Endothelial cell of umbilical vein (primary cell): Measurements from ENCODE around the gene GSG1L. TPM values are rescaled to one million over a fixed set of nuclear protein-coding genes. Genes with fewer than 3 reads are reported as not detected.

ENCODE experiments used
- BruUV-seq: library from RNA; stranded (reverse); fragments of 400-500 nt; replicated peaks from 2 replicates; lab custom pipeline; 2021; lab: Mats Ljungman, UMichigan
- CTCF ChIA-PET: fragments of 300-600, 350-600 bp; sonication (Branson Sonifier 250); formaldehyde crosslinking; loops from one replicate; lab custom pipeline; 2021; ENCODE audit warnings: antibody characterized with exemption, inconsistent platforms; lab: Charles Lee
- POLR2A ChIA-PET: fragments of 300-600, 350-600 bp; sonication (Branson Sonifier 250); formaldehyde crosslinking; loops from one replicate; lab custom pipeline; 2021; ENCODE audit warnings: antibody characterized with exemption, inconsistent platforms; lab: Charles Lee
- DNase-seq: peaks from one replicate; pipeline ENCODE4 v3.0.0-alpha.2; 2011; ENCODE audit warnings: low read depth, low spot score
- FAIRE-seq: peaks from 2 replicates; lab custom pipeline; 2011; peaks lifted over from hg19 to GRCh38; lab: Jason Lieb, UNC
- H2AFZ ChIP-seq: 2 replicates; pipeline ENCODE4 v1.6.0; 2012; ENCODE audit warnings: low read depth, low read length, control low read depth, inconsistent platforms
- H3K27ac ChIP-seq: 2 replicates; pipeline ENCODE4 v1.5.1; 2011; ENCODE audit warnings: low read depth, mild to moderate bottlenecking, control low read depth, low read length, moderate library complexity; ENCODE audit not compliant: insufficient read depth
- H3K27me3 ChIP-seq, 2 experiments: 2 replicates each; pipeline versions ENCODE4 v1.6.0 to v1.6.1; 2011; ENCODE audit warnings: low read length in 2 of 2, mixed read lengths in 1 of 2; ENCODE audit not compliant: control insufficient read depth in 2 of 2, insufficient read depth in 2 of 2
- H3K36me3 ChIP-seq, 2 experiments: 2 replicates in 1 of 2; 3 replicates in 1 of 2; pipeline ENCODE4 v1.5.1; 2011; ENCODE audit warnings: low read length in 2 of 2, mild to moderate bottlenecking in 1 of 2, moderate library complexity in 1 of 2; ENCODE audit not compliant: control insufficient read depth in 2 of 2, insufficient read depth in 2 of 2; ENCODE audit errors: extremely low read depth in 1 of 2
- H3K4me1 ChIP-seq: 3 replicates; pipeline ENCODE4 v1.5.1; 2011; ENCODE audit warnings: mild to moderate bottlenecking, low read length; ENCODE audit not compliant: control insufficient read depth, insufficient read depth; ENCODE audit errors: extremely low read depth
- H3K4me2 ChIP-seq: 2 replicates; pipeline ENCODE4 v1.6.1; 2011; ENCODE audit warnings: low read length, control low read depth, mixed read lengths; ENCODE audit not compliant: insufficient read depth
- H3K4me3 ChIP-seq, 3 experiments: fragments of 200-600 bp in 1 of 3; sonication (generic), shearing (Covaris generic) in 1 of 3; replicated peaks in 1 of 3; 2 replicates each; pipeline ENCODE4 v1.5.1; 2011 to 2016; ENCODE audit warnings: control low read depth in 3 of 3, low read length in 3 of 3, mild to moderate bottlenecking in 2 of 3, inconsistent platforms in 1 of 3, low read depth in 1 of 3, moderate library complexity in 1 of 3; ENCODE audit not compliant: insufficient read depth in 1 of 3
- H3K79me2 ChIP-seq: 2 replicates; pipeline ENCODE4 v1.6.0; 2012; ENCODE audit warnings: low read length, inconsistent platforms; ENCODE audit not compliant: control insufficient read depth, insufficient read depth
- H3K9ac ChIP-seq: replicated peaks from 2 replicates; pipeline ENCODE3; 2011; ENCODE audit warnings: low read length, control low read depth; ENCODE audit not compliant: insufficient read depth; ENCODE audit errors: extremely low read depth
- H3K9me1 ChIP-seq: replicated peaks from 3 replicates; pipeline ENCODE4 v1.6.0; 2011; ENCODE audit warnings: mild to moderate bottlenecking, low read length; ENCODE audit not compliant: control insufficient read depth, insufficient read depth; ENCODE audit errors: extremely low read depth
- H3K9me3 ChIP-seq: replicated peaks from 2 replicates; pipeline ENCODE4 v1.5.1; 2012; ENCODE audit warnings: low read length, inconsistent platforms; ENCODE audit not compliant: control insufficient read depth, insufficient read depth
- H4K20me1 ChIP-seq: replicated peaks from 2 replicates; pipeline ENCODE3; 2011; ENCODE audit warnings: mild to moderate bottlenecking, low read length; ENCODE audit not compliant: control insufficient read depth, insufficient read depth; ENCODE audit errors: extremely low read depth
- EZH2 ChIP-seq: IDR thresholded peaks from 2 replicates; pipeline ENCODE4 v1.6.1; 2012; ENCODE audit warnings: borderline replicate concordance, low read depth, mild to moderate bottlenecking, moderate library complexity, low read length, inconsistent platforms; ENCODE audit not compliant: severe bottlenecking
- FOS ChIP-seq: IDR thresholded peaks from 2 replicates; pipeline ENCODE4 v1.6.1; 2011; ENCODE audit warnings: mild to moderate bottlenecking, low read length, moderate library complexity, borderline replicate concordance; ENCODE audit not compliant: insufficient read depth
- GATA2 ChIP-seq: IDR thresholded peaks from 2 replicates; pipeline ENCODE4 v1.7.0; 2011; ENCODE audit warnings: low read depth, mild to moderate bottlenecking, moderate library complexity, mixed read lengths, low read length; ENCODE audit not compliant: insufficient read length, insufficient read depth
- JUN ChIP-seq: IDR thresholded peaks from 2 replicates; pipeline ENCODE4 v1.6.1; 2011; ENCODE audit warnings: borderline replicate concordance, low read depth; ENCODE audit not compliant: insufficient read length, insufficient read depth
- MYC ChIP-seq: IDR thresholded peaks from one replicate; pipeline ENCODE4 v1.6.1; 2011; ENCODE audit warnings: mild to moderate bottlenecking, low read depth, low read length
- POLR2A ChIP-seq: IDR thresholded peaks from 2 replicates; pipeline ENCODE4 v1.6.1; 2012; ENCODE audit warnings: low read depth, mild to moderate bottlenecking, control low read depth, low read length
- POLR2AphosphoS5 ChIP-seq: IDR thresholded peaks from 2 replicates; pipeline ENCODE4 v1.6.1; 2012; ENCODE audit warnings: low read depth, mild to moderate bottlenecking, control low read depth, low read length, moderate library complexity; ENCODE audit not compliant: insufficient read depth
- dilution Hi-C: fragments of 300-500 bp; cut with MboI; formaldehyde crosslinking; loops from one replicate; pipeline ENCODE4 v1.15.0; 2019; ENCODE audit warnings: low sequenced_read_pairs; ENCODE audit not compliant: extremely low pct_ligation_motif_present
- intact Hi-C: fragments of 100-400 bp; cut with micrococcal nuclease; formaldehyde crosslinking; loops from one replicate; pipeline ENCODE4 v1.10.0; 2022
- polyA plus RNA-seq, 4 experiments: library from polyadenylated mRNA; depleted of rRNA in 3 of 4; stranded (reverse) in 3 of 4; unstranded in 1 of 4; fragments of >200 nt; gene quantifications; 2 replicates each; pipeline versions ENCODE4 v1.2.1 to v1.2.3, GENCODE V29; 2011 to 2012; ENCODE audit warnings: missing spikeins in 1 of 4
- total RNA-seq: library from RNA; stranded (reverse); gene quantifications from 2 replicates; pipeline ENCODE4 v1.2.3, GENCODE V29; 2021
- TF ChIP-seq, protein P1 (sequence below), 2 donors: IDR thresholded peaks; 1 replicate in 1 of 2; 2 replicates in 1 of 2; pipeline ENCODE4 v1.5.1; 2011; ENCODE audit warnings: low read length in 2 of 2, mild to moderate bottlenecking in 2 of 2, moderate library complexity in 2 of 2, control low read depth in 1 of 2, inconsistent platforms in 1 of 2, low read depth in 1 of 2; ENCODE audit not compliant: insufficient read depth in 1 of 2; ENCODE audit errors: extremely low read depth in 1 of 2
- TF ChIP-seq, protein P2 (sequence below): IDR thresholded peaks from 2 replicates; pipeline ENCODE4 v1.6.1; 2011; ENCODE audit not compliant: insufficient read depth, insufficient read length

GSG1L gene
- total and polyA plus RNA-seq, 2 donors (not counting 3 experiments of a cell fraction or from before 2014, with no cell fraction given), result 0.06 TPM; not detected in 1

DNA sequence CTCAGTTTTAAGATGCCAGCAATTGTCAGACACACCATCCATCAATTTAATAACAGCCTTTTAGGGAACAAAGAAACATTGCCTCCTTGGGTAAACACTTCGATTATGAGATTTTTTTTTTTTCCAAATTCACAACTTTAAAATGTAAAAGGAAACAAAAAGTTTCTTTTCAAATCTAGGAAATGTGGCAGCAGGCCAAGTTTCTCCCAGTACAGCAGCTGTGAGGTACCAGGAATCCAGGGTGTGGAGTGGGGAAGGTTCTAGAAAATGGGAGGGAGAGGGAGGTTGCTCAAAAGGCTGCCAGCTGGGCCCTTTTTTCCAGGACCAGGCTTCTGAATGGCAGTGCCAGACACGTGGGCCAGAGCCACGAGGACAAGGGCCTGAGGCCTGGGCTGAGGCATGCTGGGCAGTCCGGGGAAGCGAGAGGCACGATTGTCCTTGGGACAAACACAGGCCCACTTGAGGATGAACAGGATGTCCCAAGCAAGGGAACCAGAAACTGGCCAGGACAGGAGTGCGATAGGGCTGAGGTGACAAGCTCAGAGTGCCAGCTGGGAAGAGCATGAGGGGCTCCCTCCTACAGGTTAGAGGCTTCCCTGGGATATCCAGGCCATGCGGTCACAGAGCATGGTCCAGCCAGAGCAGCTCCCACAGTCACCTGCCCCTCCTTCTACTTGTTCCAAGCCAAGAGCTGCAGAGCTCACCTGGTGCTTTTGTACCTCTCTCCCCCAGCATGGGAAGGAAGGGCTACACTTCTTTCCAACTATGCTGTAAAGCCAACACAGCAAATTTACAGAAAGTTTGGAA lies 298.4 kb downstream of the GSG1L start:
- Histone ChIP-seq H3K4me2 (no peak overlapping the region), H4K20me1 (no peaks in the 10 kb centered on the region), H3K4me3 (no peak overlapping the region), H3K9me3 (no peaks in the 10 kb centered on the region), H3K9me1 (no peaks in the 10 kb centered on the region), H3K4me1 (peaks cover under 1% of the 10 kb centered on the region), H3K27me3 (no peaks in the 10 kb centered on the region), H3K79me2 (no peaks in the 10 kb centered on the region), H2AFZ (no peak overlapping the region), H3K36me3 (peaks cover 0 to 14% of the 10 kb centered on the region in 2 experiments), H3K27ac (no peak overlapping the region), H3K9ac (no peak overlapping the region)
- dilution Hi-C loops, result no loop called here
- DNase-seq, result no peak
- no TSS peak for BruUV-seq
- POLR2A ChIA-PET, result no interaction called here
- intact Hi-C loops, result no loop called here
- CTCF ChIA-PET, result no interaction called here
- TF ChIP-seq MYC, result no peak
- TF ChIP-seq, protein P1, sequence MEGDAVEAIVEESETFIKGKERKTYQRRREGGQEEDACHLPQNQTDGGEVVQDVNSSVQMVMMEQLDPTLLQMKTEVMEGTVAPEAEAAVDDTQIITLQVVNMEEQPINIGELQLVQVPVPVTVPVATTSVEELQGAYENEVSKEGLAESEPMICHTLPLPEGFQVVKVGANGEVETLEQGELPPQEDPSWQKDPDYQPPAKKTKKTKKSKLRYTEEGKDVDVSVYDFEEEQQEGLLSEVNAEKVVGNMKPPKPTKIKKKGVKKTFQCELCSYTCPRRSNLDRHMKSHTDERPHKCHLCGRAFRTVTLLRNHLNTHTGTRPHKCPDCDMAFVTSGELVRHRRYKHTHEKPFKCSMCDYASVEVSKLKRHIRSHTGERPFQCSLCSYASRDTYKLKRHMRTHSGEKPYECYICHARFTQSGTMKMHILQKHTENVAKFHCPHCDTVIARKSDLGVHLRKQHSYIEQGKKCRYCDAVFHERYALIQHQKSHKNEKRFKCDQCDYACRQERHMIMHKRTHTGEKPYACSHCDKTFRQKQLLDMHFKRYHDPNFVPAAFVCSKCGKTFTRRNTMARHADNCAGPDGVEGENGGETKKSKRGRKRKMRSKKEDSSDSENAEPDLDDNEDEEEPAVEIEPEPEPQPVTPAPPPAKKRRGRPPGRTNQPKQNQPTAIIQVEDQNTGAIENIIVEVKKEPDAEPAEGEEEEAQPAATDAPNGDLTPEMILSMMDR (IDR thresholded peaks at IDR 0.05; ENCODE audit: extremely low read depth in 1 of 2, insufficient read depth in 1 of 2, low read depth in 1 of 2, low read length in 2 of 2), result no peak
- no peak for TF ChIP-seq FOS
- TF ChIP-seq POLR2A, result no peak
- no peak for TF ChIP-seq EZH2
- TF ChIP-seq POLR2AphosphoS5, result no peak
- TF ChIP-seq GATA2, result no peak
- no peak for TF ChIP-seq JUN
- TF ChIP-seq, protein P2, sequence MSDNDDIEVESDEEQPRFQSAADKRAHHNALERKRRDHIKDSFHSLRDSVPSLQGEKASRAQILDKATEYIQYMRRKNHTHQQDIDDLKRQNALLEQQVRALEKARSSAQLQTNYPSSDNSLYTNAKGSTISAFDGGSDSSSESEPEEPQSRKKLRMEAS, result no peak
- FAIRE-seq, result no peak
